GM10266 (cell line): ENCODE measurements around the gene FBXW8.

Experiments used
- DNase-seq: peaks from one replicate; pipeline ENCODE4 v3.0.0; 2012; ENCODE audit errors: extremely low spot score
- CTCF ChIP-seq: IDR thresholded peaks from 2 replicates; pipeline ENCODE4 v1.5.1; 2012; ENCODE audit warnings: mild to moderate bottlenecking, low read depth; ENCODE audit not compliant: control insufficient read depth, insufficient read depth; ENCODE audit errors: missing control alignments

The FBXW8 gene

GRCh38 chr12:116933512-116934246 lies 22.9 kb downstream of the FBXW8 start:
- TF ChIP-seq CTCF: no peak
- no peak for DNase-seq

- no peak for TF ChIP-seq CTCF
- DNase-seq: no peak
Measured at GRCh38 chr12:116934908-116935705, 24.4 kb downstream of the FBXW8 start.

DNA sequence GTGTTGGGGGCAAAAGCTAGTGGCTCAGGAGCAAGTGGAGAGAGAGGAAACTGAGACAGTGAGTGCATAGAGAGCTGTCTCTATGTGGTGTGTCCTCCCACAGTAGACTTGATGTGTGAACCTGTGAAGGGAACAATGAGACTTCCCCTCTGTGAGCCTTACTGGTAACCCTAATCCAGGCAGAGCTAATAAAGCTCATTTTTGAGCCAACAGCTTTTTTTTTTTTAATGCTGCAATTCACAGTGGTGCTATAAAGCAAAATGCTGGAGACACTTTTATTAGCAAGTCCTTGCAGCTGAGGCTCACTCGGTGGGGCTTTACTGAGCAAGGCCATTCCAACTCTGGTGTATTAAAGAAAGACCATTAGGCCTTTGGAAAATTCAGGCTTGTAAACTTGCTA lies 26.9 kb downstream of the FBXW8 start:
- TF ChIP-seq CTCF: no peak
- no peak for DNase-seq

DNA sequence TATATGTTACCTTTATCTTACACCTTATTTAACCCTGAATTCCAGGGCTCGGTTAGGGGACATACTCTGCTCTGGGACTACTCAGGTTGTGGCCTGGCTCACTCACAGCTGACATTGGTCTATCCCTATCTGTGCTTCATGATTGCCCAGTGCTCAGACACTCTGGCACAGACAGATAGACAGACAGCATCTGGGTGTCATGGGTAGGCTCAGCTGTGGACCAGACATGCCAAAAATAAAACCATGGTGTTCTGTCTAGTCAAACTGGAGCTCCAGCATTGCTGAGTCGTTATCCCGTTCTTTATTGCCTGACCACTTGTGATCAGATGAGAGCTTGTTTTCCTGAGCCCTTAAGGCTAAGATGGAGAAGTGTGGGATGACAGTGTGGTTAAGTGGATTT lies 29.0 kb downstream of the FBXW8 start:
- no peak for TF ChIP-seq CTCF
- DNase-seq: no peak

DNA sequence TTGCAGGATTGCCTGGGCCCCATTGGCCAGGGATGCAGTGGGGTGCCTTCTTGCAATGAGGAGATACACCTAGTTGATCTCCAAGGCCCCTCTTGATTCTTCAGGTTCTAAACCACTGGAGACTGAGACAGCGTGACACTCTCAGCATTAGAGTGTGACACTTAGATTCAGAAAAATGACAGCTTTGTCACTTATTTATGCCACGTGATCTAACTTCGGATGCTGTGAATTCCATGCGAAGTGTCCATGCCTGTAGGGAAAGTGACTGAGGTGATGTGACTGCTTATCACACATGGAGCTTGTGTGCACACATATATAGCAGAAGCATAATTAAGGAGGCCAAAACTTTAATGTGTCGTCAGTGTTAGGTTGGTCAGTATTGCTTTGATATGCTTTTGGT lies 30.4 kb downstream of the FBXW8 start:
- no peak for DNase-seq
- no peak for TF ChIP-seq CTCF

DNA sequence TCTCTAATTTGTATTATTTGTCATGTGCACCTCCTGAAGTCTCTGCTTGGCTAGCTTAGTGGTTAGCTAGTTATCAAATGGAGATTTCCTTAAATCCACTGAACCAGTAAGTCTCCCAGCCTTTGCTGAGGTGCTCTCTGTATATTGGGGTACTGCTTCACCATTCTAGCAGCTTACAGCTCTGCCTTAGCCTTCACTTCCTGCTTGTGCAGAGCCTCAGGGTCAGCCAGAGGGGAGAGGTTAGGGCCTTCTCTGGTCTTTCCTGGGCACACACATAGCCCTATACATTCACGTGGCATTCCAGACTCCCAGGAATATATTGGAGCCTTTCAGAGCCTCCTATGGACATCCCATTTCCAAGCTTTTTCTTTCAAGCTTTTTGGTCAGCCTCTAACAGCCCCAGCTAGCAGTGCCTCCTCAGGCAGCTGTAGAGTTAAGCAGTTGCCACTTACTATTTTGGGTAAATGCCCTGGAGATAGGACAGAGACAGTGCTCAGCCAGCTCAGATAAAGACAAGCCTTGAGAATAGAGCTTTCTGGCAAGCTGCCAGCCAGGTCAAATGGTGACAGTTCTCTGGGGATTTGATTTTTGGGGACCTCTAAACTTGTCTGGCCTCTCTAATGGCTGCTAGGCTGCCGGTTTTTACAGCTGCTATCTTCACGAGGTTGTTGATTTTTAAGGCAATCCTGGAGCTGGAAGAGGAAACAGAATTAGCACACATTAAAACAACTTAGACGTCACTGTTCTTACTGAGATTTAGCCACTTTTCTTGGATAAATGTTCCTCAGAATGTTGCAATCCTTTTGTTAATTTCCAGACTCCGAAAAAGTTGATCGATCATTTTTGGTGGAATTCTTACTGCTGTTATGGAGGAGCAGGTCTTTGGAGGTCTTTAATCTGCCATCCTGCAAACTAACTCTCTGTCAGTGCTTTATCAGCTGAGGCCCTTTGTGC lies 32.9 kb downstream of the FBXW8 start:
- no peak for DNase-seq
- TF ChIP-seq CTCF: no peak
